LNCAP (cell line): ENCODE measurements around the gene CDH4.

Experiments
- TF ChIP-seq, protein P1 (sequence below): fragments of 450-650 bp; IDR thresholded peaks from 2 replicates; pipeline ENCODE4 v1.5.1; 2017; ENCODE audit warnings: mild to moderate bottlenecking

The CDH4 gene

GRCh38 chr20:61313396-61313795 is 61.3 kb downstream of the CDH4 start:
- TF ChIP-seq, protein P1, sequence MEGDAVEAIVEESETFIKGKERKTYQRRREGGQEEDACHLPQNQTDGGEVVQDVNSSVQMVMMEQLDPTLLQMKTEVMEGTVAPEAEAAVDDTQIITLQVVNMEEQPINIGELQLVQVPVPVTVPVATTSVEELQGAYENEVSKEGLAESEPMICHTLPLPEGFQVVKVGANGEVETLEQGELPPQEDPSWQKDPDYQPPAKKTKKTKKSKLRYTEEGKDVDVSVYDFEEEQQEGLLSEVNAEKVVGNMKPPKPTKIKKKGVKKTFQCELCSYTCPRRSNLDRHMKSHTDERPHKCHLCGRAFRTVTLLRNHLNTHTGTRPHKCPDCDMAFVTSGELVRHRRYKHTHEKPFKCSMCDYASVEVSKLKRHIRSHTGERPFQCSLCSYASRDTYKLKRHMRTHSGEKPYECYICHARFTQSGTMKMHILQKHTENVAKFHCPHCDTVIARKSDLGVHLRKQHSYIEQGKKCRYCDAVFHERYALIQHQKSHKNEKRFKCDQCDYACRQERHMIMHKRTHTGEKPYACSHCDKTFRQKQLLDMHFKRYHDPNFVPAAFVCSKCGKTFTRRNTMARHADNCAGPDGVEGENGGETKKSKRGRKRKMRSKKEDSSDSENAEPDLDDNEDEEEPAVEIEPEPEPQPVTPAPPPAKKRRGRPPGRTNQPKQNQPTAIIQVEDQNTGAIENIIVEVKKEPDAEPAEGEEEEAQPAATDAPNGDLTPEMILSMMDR: no peak

DNA sequence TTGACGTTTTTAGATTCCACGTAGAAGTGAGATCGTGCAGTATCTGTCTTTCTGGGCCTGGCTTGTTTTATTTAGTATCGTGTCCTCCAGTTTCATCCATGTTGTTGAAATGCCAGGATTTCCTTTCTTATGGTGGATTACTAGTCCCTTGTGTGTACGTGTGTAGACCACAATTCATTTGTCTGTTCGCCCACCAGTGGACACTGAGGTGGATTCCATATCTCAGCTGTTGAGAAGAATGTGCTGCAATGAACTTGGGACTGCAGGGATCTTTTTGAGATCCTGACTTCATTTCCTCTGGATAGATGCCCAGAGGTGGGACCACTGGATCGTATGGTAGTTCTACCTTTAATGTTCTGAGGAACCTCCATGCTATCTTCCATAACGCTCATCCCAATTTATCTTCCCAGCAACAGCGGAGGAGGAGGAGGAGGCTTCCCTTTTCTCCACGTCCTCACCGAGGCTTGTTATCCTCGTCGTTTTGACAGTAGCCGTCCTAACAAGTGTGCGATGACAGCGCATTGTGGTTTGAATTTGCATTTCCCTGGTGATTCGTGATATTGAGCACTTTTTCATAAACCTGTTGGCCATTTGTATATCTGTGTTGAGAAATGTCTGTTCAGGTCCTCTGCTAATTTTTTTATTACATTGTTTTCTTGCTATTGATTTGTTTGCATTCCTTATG is 62.4 kb downstream of the CDH4 start:
- TF ChIP-seq, protein P1: no peak

DNA sequence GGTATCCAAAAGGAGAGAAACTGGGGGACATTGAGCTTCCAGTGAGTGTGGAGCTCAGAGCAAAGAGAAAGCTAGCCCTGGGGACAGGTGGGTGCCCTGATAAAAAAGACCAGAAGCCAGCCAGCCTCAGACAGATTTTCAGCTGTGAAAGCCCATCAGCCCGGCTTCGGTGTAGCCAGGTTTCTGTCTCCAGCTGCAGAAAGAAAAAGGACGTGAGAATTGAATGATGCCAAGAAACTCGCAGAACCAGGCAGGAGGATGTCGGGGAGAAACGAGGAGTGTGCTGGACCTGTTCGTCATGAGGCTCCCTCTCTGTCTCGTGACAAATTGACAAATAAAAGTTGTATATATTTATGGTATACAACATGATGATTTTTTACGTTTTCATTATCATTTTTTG is 63.3 kb downstream of the CDH4 start:
- TF ChIP-seq, protein P1: no peak

DNA sequence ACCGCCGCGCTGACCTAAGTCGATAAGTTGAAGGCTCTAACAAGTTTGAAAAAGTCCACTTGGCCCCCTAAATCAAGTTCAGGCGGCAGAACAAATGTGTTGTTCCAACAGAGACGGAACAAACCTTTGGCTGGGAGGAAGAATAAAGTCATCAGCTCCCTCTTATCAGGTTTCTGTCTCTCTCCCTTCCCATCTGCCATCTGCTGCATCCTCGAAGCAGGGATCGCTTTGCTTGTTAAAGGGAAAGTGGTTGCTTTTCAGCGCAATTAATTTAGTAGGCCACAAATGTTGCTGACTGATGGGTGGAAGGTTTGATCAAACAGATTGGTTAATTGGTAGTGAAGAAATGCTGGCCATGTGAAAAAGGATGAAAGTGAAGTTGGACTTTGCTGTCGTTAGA is 64.3 kb downstream of the CDH4 start:
- TF ChIP-seq, protein P1: no peak

DNA sequence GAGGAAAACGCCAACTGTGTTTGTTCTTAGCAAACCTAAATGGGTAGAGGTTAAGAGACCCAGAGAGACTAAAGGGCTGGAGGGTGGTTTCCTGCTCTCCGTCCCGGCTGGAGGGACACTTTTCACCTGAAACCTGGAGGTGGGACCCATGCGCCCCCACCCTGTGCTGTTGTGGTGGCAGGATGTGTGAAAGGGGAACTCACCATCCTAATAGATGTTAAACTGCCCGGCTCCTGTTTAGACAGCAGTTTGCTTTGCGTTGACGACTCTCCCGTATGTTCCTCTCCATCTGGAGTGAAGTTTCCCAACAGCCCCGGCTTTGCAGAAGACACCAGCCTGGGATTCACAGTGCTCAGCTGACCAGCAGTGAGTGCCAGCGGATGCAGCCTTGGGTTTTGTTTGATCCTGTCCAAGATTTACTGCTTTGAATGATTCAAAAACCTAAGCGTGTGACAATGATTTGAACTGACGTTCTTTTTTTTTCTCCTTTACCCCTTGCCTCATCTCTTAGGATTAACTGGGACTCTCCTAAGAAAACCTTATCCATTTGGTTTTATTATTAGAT is 66.0 kb downstream of the CDH4 start:
- TF ChIP-seq, protein P1: no peak

DNA sequence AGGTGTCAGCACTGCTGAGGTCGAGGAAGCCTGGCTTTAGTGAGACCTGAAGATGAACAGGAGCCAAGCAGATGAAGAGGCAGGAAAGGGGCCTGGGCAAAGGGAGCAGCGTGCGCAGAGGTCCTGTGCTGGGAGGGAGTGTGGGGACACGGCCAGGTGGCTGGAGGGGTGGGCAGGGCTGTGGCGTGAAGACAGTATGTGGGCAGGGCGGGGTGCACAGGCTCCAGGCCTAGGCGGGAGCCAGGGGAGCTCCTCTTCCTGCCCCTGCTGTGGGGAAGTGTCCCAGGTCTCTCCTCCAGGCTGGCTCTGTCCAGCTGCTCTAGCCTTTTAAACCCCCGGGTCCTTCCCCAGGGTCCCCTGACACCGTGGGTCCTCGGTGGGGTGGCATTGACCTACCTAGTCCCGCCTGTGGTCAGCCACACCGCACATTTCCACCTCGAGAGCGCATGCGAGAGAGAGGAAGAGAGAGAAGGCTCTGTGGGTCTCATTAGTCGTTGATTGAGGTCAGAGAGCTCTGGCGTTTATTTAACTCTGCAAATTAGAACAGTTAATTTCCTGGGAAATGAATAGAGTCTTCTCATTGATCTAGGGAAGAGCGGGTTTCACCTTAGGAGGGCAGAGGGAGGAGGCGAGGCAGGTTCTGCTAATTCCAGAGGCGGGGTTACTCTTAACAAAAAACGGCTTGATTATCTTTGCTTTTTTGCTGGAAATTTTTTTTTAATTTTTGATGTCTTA is 68.8 kb downstream of the CDH4 start:
- TF ChIP-seq, protein P1: no peak

DNA sequence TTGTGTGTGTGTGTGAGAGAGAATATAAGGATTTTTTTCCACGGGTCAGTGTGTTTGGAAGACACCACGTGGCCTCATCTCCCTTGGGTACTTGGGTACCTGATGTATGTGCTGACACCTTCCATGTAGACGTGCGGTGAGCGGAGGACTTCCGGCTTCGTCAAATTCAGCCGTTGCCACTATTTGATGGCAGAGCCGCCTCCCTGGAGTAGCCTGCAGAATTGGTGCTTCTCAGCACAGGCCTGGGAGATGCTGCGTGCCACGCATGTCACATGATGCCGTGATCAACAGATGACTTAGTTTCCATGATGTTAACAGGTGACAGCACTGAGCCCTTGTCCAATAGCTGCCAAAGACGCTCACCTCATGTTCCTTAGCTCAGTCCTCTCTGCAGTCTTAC is 69.4 kb downstream of the CDH4 start:
- TF ChIP-seq, protein P1: no peak
